Activated CD4-positive, alpha-beta T cell treated with anti-CD3 and anti-CD28 coated beads for 36 hours (primary cell): ENCODE measurements around the gene NMT2. TPM values are rescaled to one million over a fixed set of nuclear protein-coding genes. Genes with fewer than 3 reads are reported as not detected.
A peak's percentile ranks its signal among the peaks of the same experiment; 100 is the strongest.

Source experiments
- ATAC-seq: fragments of 200-7000 bp; cut with Tn5 transposase; one replicate; pipeline ENCODE4 v1.10.0; 2021; ENCODE audit warnings: mild to moderate bottlenecking, moderate library complexity
- CTCF ChIA-PET: fragments of 350-600 bp; sonication (Branson Sonifier 250); formaldehyde crosslinking; loops from one replicate; lab custom pipeline; 2021; ENCODE audit warnings: antibody characterized with exemption; lab: Charles Lee
- POLR2A ChIA-PET: fragments of 350-600 bp; sonication (Branson Sonifier 250); formaldehyde crosslinking; loops from one replicate; lab custom pipeline; 2021; ENCODE audit warnings: antibody characterized with exemption, inconsistent platforms; lab: Charles Lee
- DNase-seq: peaks from one replicate; pipeline ENCODE4 v3.0.0-alpha.2; 2020
- H3K27ac Mint-ChIP-seq: one replicate; pipeline ENCODE4 v1.8.0; 2021; ENCODE audit warnings: mixed read lengths
- H3K27me3 Mint-ChIP-seq: one replicate; pipeline ENCODE4 v1.8.0; 2021; ENCODE audit warnings: mixed read lengths
- H3K36me3 Mint-ChIP-seq: one replicate; pipeline ENCODE4 v1.8.0; 2021; ENCODE audit warnings: low read depth, mixed read lengths
- H3K4me1 Mint-ChIP-seq: one replicate; pipeline ENCODE4 v1.8.0; 2021; ENCODE audit warnings: mixed read lengths
- H3K4me3 Mint-ChIP-seq: one replicate; pipeline ENCODE4 v1.8.0; 2021; ENCODE audit warnings: mild to moderate bottlenecking, moderate library complexity, mixed read lengths
- H3K9me3 Mint-ChIP-seq: one replicate; pipeline ENCODE4 v1.8.0; 2021; ENCODE audit warnings: low read depth, mixed read lengths
- intact Hi-C, 2 experiments: fragments of 100-400 bp; cut with DNase I in 1 of 2; cut with micrococcal nuclease in 1 of 2; formaldehyde crosslinking; loops; one replicate each; pipeline versions ENCODE4 v1.14.2 to v1.15.1; 2022 to 2024; cut with DNase I, micrococcal nuclease
- total RNA-seq, 2 experiments: library from RNA; stranded (reverse); gene quantifications; one replicate each; pipeline ENCODE4 v1.2.3, GENCODE V29; 2021

NMT2 gene
- total RNA-seq, 2 experiments from 2014 or later = 20.6 to 22.1 TPM

- Mint-ChIP-seq H3K4me1 (peaks cover 51% of the 10 kb centered on the region), H3K9me3 (no peaks in the 10 kb centered on the region), H3K4me3 (peak overlapping the region; percentile 69), H3K36me3 (peaks cover 19% of the 10 kb centered on the region), H3K27me3 (no peaks in the 10 kb centered on the region), H3K27ac (peak overlapping the region; percentile 83)
- intact Hi-C loops = loop anchor here (1.0 to 5.0 kb wide), 3 partner anchors 18 to 749 kb away; no protein-coding TSS in a partner anchor
- DNase-seq (peak; percentile 67), ATAC-seq (peak; percentile 86)
- POLR2A ChIA-PET = interaction anchor here (0.6 to 1.5 kb wide), 7 partner anchors 15 to 97 kb away, joined by 3 to 8 read pairs (median 3); partner anchors contain the start of gene NMT2
- CTCF ChIA-PET = interaction anchor here (0.6 to 2.2 kb wide), 10 partner anchors 9 to 290 kb away, joined by 3 to 8 read pairs (median 5); partner anchors contain the start of gene NMT2
Observed at GRCh38 chr10:15141136-15142054, 27.1 kb downstream of the NMT2 start.

GRCh38 chr10:15140698-15141097, 27.8 kb downstream of the NMT2 start:
- DNase-seq = no peak
- H3K36me3 Mint-ChIP-seq = peaks cover 19% of the 10 kb centered on the region
- peak overlapping the region; percentile 83 for H3K27ac Mint-ChIP-seq
- no peak for ATAC-seq
- CTCF ChIA-PET = interaction anchor here (0.9 to 2.2 kb wide), 8 partner anchors 10 to 70 kb away, joined by 3 to 8 read pairs (median 5); partner anchors contain the start of gene NMT2
- intact Hi-C loops = loop anchor here (1.0 to 5.0 kb wide), 3 partner anchors 17 to 748 kb away; no protein-coding TSS in a partner anchor
- POLR2A ChIA-PET = interaction anchor here (0.7 to 1.5 kb wide), 4 partner anchors 17 to 98 kb away, joined by 3 to 8 read pairs (median 4); partner anchors contain the start of gene NMT2
- peaks cover 44% of the 10 kb centered on the region for H3K4me1 Mint-ChIP-seq
- H3K4me3 Mint-ChIP-seq = no peak overlapping the region
- H3K27me3 Mint-ChIP-seq = no peaks in the 10 kb centered on the region
- H3K9me3 Mint-ChIP-seq = no peaks in the 10 kb centered on the region

- Mint-ChIP-seq H3K9me3 (no peaks in the 10 kb centered on the region), H3K4me3 (no peak overlapping the region), H3K4me1 (peaks cover 26% of the 10 kb centered on the region), H3K27ac (no peak overlapping the region), H3K36me3 (peaks cover 32% of the 10 kb centered on the region), H3K27me3 (no peaks in the 10 kb centered on the region)
- DNase-seq = no peak
- no peak for ATAC-seq
- ChIA-PET CTCF (no interaction called here), POLR2A (no interaction called here)
- intact Hi-C loops = no loop called here
Observed at GRCh38 chr10:15137636-15138035, 30.9 kb downstream of the NMT2 start.

GRCh38 chr10:15137036-15137359, 31.5 kb downstream of the NMT2 start:
- ATAC-seq (no peak), DNase-seq (no peak)
- Mint-ChIP-seq H3K36me3 (peaks cover 32% of the 10 kb centered on the region), H3K4me3 (no peak overlapping the region), H3K4me1 (peaks cover 20% of the 10 kb centered on the region), H3K9me3 (no peaks in the 10 kb centered on the region), H3K27ac (no peak overlapping the region), H3K27me3 (no peaks in the 10 kb centered on the region)
- CTCF ChIA-PET = no interaction called here
- intact Hi-C loops = no loop called here
- POLR2A ChIA-PET = no interaction called here

GRCh38 chr10:15136129-15137035, 32.1 kb downstream of the NMT2 start:
- H3K9me3 Mint-ChIP-seq = no peaks in the 10 kb centered on the region
- ATAC-seq = no peak
- no peak overlapping the region for H3K27ac Mint-ChIP-seq
- ChIA-PET POLR2A (no interaction called here), CTCF (no interaction called here)
- no peaks in the 10 kb centered on the region for H3K27me3 Mint-ChIP-seq
- no peak overlapping the region for H3K4me3 Mint-ChIP-seq
- no peak for DNase-seq
- peaks cover 14% of the 10 kb centered on the region for H3K4me1 Mint-ChIP-seq
- H3K36me3 Mint-ChIP-seq = peaks cover 34% of the 10 kb centered on the region
- intact Hi-C loops = no loop called here

- H3K4me1 Mint-ChIP-seq = peaks cover 14% of the 10 kb centered on the region
- peaks cover 46% of the 10 kb centered on the region for H3K36me3 Mint-ChIP-seq
- no peak overlapping the region for H3K27ac Mint-ChIP-seq
- no peaks in the 10 kb centered on the region for H3K27me3 Mint-ChIP-seq
- no peak overlapping the region for H3K4me3 Mint-ChIP-seq
- CTCF ChIA-PET = interaction anchor here (0.6 kb wide), 2 partner anchors 607 to 1697 kb away, joined by 3 read pairs; no protein-coding TSS in a partner anchor
- DNase-seq (no peak), ATAC-seq (no peak)
- intact Hi-C loops = no loop called here
- H3K9me3 Mint-ChIP-seq = peaks cover 4% of the 10 kb centered on the region
- POLR2A ChIA-PET = no interaction called here
Observed at GRCh38 chr10:15131330-15131729, 37.2 kb downstream of the NMT2 start.

- peaks cover 37% of the 10 kb centered on the region for H3K36me3 Mint-ChIP-seq
- H3K27me3 Mint-ChIP-seq = no peaks in the 10 kb centered on the region
- peaks cover 50% of the 10 kb centered on the region for H3K4me1 Mint-ChIP-seq
- ChIA-PET CTCF (interaction anchor here (1.6 to 3.6 kb wide), 3 partner anchors 15 to 42 kb away, joined by 4 to 13 read pairs (median 8); no protein-coding TSS in a partner anchor), POLR2A (no interaction called here)
- intact Hi-C loops = loop anchor here in 1 of 2 experiments (5.0 to 10.0 kb wide), 3 partner anchors 82 to 563 kb away; no protein-coding TSS in a partner anchor
- peaks cover 4% of the 10 kb centered on the region for H3K9me3 Mint-ChIP-seq
- no peak overlapping the region for H3K4me3 Mint-ChIP-seq
- H3K27ac Mint-ChIP-seq = peak overlapping the region; percentile 97
- ATAC-seq (no peak), DNase-seq (no peak)
Observed at GRCh38 chr10:15124908-15125307, 43.6 kb downstream of the NMT2 start.

GRCh38 chr10:15124190-15124589, 44.3 kb downstream of the NMT2 start:
- peaks cover 47% of the 10 kb centered on the region for H3K4me1 Mint-ChIP-seq
- CTCF ChIA-PET = interaction anchor here (0.6 to 3.6 kb wide), 7 partner anchors 10 to 86 kb away, joined by 3 to 13 read pairs (median 4); no protein-coding TSS in a partner anchor
- POLR2A ChIA-PET = interaction anchor here (0.6 to 2.4 kb wide), 4 partner anchors 17 to 939 kb away, joined by 3 to 10 read pairs (median 6); partner anchors contain the start of gene NMT2
- H3K4me3 Mint-ChIP-seq = no peak overlapping the region
- DNase-seq (no peak), ATAC-seq (no peak)
- peak overlapping the region; percentile 97 for H3K27ac Mint-ChIP-seq
- H3K36me3 Mint-ChIP-seq = peaks cover 32% of the 10 kb centered on the region
- intact Hi-C loops = loop anchor here in 1 of 2 experiments (5.0 to 10.0 kb wide), 3 partner anchors 83 to 562 kb away; no protein-coding TSS in a partner anchor
- H3K27me3 Mint-ChIP-seq = no peaks in the 10 kb centered on the region
- H3K9me3 Mint-ChIP-seq = peaks cover 4% of the 10 kb centered on the region

GRCh38 chr10:15123749-15124184, 44.7 kb downstream of the NMT2 start:
- Mint-ChIP-seq H3K4me1 (peaks cover 44% of the 10 kb centered on the region), H3K4me3 (no peak overlapping the region), H3K27me3 (no peaks in the 10 kb centered on the region), H3K9me3 (peaks cover 4% of the 10 kb centered on the region), H3K27ac (peak overlapping the region; percentile 97), H3K36me3 (peaks cover 31% of the 10 kb centered on the region)
- CTCF ChIA-PET = interaction anchor here (0.6 to 3.6 kb wide), 9 partner anchors 10 to 190 kb away, joined by 3 to 16 read pairs (median 4); no protein-coding TSS in a partner anchor
- ATAC-seq (peak; percentile 77), DNase-seq (no peak)
- POLR2A ChIA-PET = interaction anchor here (0.6 to 2.4 kb wide), 4 partner anchors 18 to 938 kb away, joined by 3 to 10 read pairs (median 6); partner anchors contain the start of gene NMT2
- intact Hi-C loops = loop anchor here (1.0 to 10.0 kb wide), 6 partner anchors 18 to 561 kb away; no protein-coding TSS in a partner anchor

- H3K27me3 Mint-ChIP-seq = no peaks in the 10 kb centered on the region
- ChIA-PET CTCF (interaction anchor here (0.5 to 3.6 kb wide), 8 partner anchors 17 to 568 kb away, joined by 3 to 16 read pairs (median 6); partner anchors contain the start of gene FAM171A1), POLR2A (interaction anchor here (0.5 to 2.4 kb wide), 3 partner anchors 46 to 937 kb away, joined by 3 to 10 read pairs (median 4); partner anchors contain the start of gene NMT2)
- DNase-seq (peak; percentile 47), ATAC-seq (peak; percentile 72)
- intact Hi-C loops = loop anchor here (1.0 to 10.0 kb wide), 7 partner anchors 19 to 560 kb away; partner anchors contain the start of gene RPP38 (in 1 of the 2)
- peak overlapping the region; percentile 40 for H3K4me3 Mint-ChIP-seq
- H3K36me3 Mint-ChIP-seq = peaks cover 23% of the 10 kb centered on the region
- peaks cover 4% of the 10 kb centered on the region for H3K9me3 Mint-ChIP-seq
- peak overlapping the region; percentile 92 for H3K27ac Mint-ChIP-seq
- peaks cover 36% of the 10 kb centered on the region for H3K4me1 Mint-ChIP-seq
Observed at GRCh38 chr10:15122477-15123030, 45.9 kb downstream of the NMT2 start.
